Activated T-helper 2 cell treated with anti-CD3 and anti-CD28 coated beads, Interferon-gamma antibody, Interleukin-2, Interleukin-4, amounts not matched to agents 10 μg/mL and 5 μg/mL and 100 μg/mL, durations not matched to agents 14 hours and 24 hours and 36 hours (primary cell): ENCODE measurements around the gene DSG3. TPM values are rescaled to one million over a fixed set of nuclear protein-coding genes. Genes with fewer than 3 reads are reported as not detected.

Experiments used
- DNase-seq: peaks from one replicate; pipeline ENCODE4 v3.0.0; 2021; ENCODE audit warnings: low spot score
- H3K27ac Mint-ChIP-seq: one replicate; pipeline ENCODE4 v1.8.0; 2021; ENCODE audit warnings: mixed read lengths
- H3K27me3 Mint-ChIP-seq: one replicate; pipeline ENCODE4 v1.8.0; 2021; ENCODE audit warnings: low read depth, mixed read lengths
- H3K36me3 Mint-ChIP-seq: one replicate; pipeline ENCODE4 v1.8.0; 2021; ENCODE audit warnings: low read depth, mixed read lengths
- H3K4me1 Mint-ChIP-seq: one replicate; pipeline ENCODE4 v1.8.0; 2021; ENCODE audit warnings: low read depth, mixed read lengths
- H3K4me3 Mint-ChIP-seq: one replicate; pipeline ENCODE4 v1.8.0; 2021; ENCODE audit warnings: low read depth, mild to moderate bottlenecking, moderate library complexity, mixed read lengths
- H3K9me3 Mint-ChIP-seq: one replicate; pipeline ENCODE4 v1.8.0; 2021; ENCODE audit warnings: mixed read lengths
- intact Hi-C: fragments of 100-400 bp; cut with micrococcal nuclease; formaldehyde crosslinking; loops from one replicate; pipeline ENCODE4 v1.15.1; 2023
- total RNA-seq: library from RNA; stranded (reverse); gene quantifications from 2 replicates; pipeline ENCODE4 v1.2.3, GENCODE V29; 2022

Gene DSG3
- total RNA-seq, 1 donor from 2014 or later: not detected

- no peak overlapping the region for H3K4me3 Mint-ChIP-seq
- no peak overlapping the region for H3K27ac Mint-ChIP-seq
- peaks cover 2% of the 10 kb centered on the region for H3K27me3 Mint-ChIP-seq
- H3K36me3 Mint-ChIP-seq: no peaks in the 10 kb centered on the region
- DNase-seq: no peak
- intact Hi-C loops: no loop called here
- no peaks in the 10 kb centered on the region for H3K4me1 Mint-ChIP-seq
- H3K9me3 Mint-ChIP-seq: no peaks in the 10 kb centered on the region
Observed at GRCh38 chr18:31513189-31513935, 65.8 kb downstream of the DSG3 start.

- H3K4me1 Mint-ChIP-seq: no peaks in the 10 kb centered on the region
- no peak for DNase-seq
- intact Hi-C loops: no loop called here
- no peak overlapping the region for H3K27ac Mint-ChIP-seq
- no peaks in the 10 kb centered on the region for H3K36me3 Mint-ChIP-seq
- peaks cover 2% of the 10 kb centered on the region for H3K27me3 Mint-ChIP-seq
- no peak overlapping the region for H3K4me3 Mint-ChIP-seq
- H3K9me3 Mint-ChIP-seq: no peaks in the 10 kb centered on the region
Observed at GRCh38 chr18:31516437-31516836, 68.9 kb downstream of the DSG3 start.

GRCh38 chr18:31526374-31526773 lies 78.8 kb downstream of the DSG3 start:
- Mint-ChIP-seq H3K4me1 (no peaks in the 10 kb centered on the region), H3K36me3 (no peaks in the 10 kb centered on the region), H3K4me3 (no peak overlapping the region), H3K27ac (no peak overlapping the region), H3K9me3 (no peaks in the 10 kb centered on the region), H3K27me3 (no peaks in the 10 kb centered on the region)
- intact Hi-C loops: no loop called here
- DNase-seq: no peak

Other genes with a start within 250 kb of the DSG3 start
- gene DSG1, start 129.6 kb upstream of the DSG3 start, total RNA-seq: not detected in 2 replicates
- not detected in 2 replicates for gene DSG4, start 71.0 kb upstream of the DSG3 start, total RNA-seq
- 1.4 and 1.7 TPM in 2 replicates for gene DSG2, start 50.4 kb downstream of the DSG3 start, total RNA-seq
- gene TTR, start 144.1 kb downstream of the DSG3 start, total RNA-seq: not detected in 2 replicates
- gene B4GALT6, start 236.8 kb downstream of the DSG3 start, total RNA-seq: 4.2 and 4.3 TPM in 2 replicates